Right lobe of liver (tissue), 6 donors: ENCODE results near the gene WDR5. TPM values are rescaled to one million over a fixed set of nuclear protein-coding genes. Genes with fewer than 3 reads are reported as not detected.

ENCODE experiments used
- ATAC-seq, 4 donors: fragments of 200-7000 bp; cut with Tn5 transposase; one replicate each; pipeline ENCODE4 v1.9.1; 2020; ENCODE audit warnings: mild to moderate bottlenecking in 4 of 4, moderate library complexity in 4 of 4
- DNase-seq, 3 donors: peaks; one replicate each; pipeline ENCODE4 v3.0.0-alpha.2; 2020
- H3K27ac ChIP-seq, 3 donors: fragments of 200-600 bp; one replicate each; pipeline ENCODE4 v1.8.0; 2022
- H3K27me3 ChIP-seq, 2 donors: fragments of 200-600 bp; one replicate each; pipeline ENCODE4 v1.8.0; 2022
- H3K36me3 ChIP-seq, 4 donors: fragments of 200-600 bp; sonication (generic) in 1 of 4; one replicate each; pipeline versions ENCODE4 v1.5.1 to v1.8.0; 2017 to 2022; ENCODE audit warnings: control low read depth in 1 of 4
- H3K4me1 ChIP-seq, 4 donors: fragments of 200-600 bp; sonication (generic) in 1 of 4; one replicate each; pipeline versions ENCODE4 v1.5.1 to v1.8.0; 2017 to 2022; ENCODE audit warnings: control low read depth in 1 of 4
- H3K4me3 ChIP-seq, 3 donors: fragments of 200-600 bp; one replicate each; pipeline ENCODE4 v1.8.0; 2022
- H3K9me3 ChIP-seq, 4 donors: fragments of 200-600 bp; sonication (generic) in 1 of 4; one replicate each; pipeline versions ENCODE4 v1.5.1 to v1.8.0; 2017 to 2022; ENCODE audit warnings: control low read depth in 1 of 4
- POLR2A ChIP-seq: fragments of 450-650 bp; IDR thresholded peaks from one replicate; pipeline ENCODE4 v1.6.1; 2017; ENCODE audit warnings: antibody characterized with exemption, mild to moderate bottlenecking
- WGBS: methylation state at CpG from one replicate; pipeline ENCODE4 v1.1.6; 2018; ENCODE audit warnings: low coverage, low lambda C conversion rate; ENCODE audit not compliant: insufficient coverage; ENCODE audit errors: missing lambda C conversion rate; 5-methylcytosine and 5-hydroxymethylcytosine counted together
- intact Hi-C, 2 donors: fragments of 100-400 bp; cut with DNase I; formaldehyde crosslinking; loops; one replicate each; pipeline versions ENCODE4 v1.11.2 to v1.14.1; 2022
- small RNA-seq, 2 experiments: library from RNA; depleted of rRNA; stranded (forward); fragments of <200 nt; gene quantifications; one replicate each; pipeline ENCODE3, GENCODE V24; 2016
- total RNA-seq, 6 experiments: library from RNA; depleted of rRNA in 2 of 6; stranded (reverse); fragments of >200 nt in 2 of 6; fragmentation: NEBNext Ultra II Directional in 3 of 6; extraction: Animal tissue kit (Norgen Biotek cat#: 25700) in 3 of 6; gene quantifications; one replicate each; pipeline versions ENCODE4 v1.1.0 to v1.2.4, GENCODE V29; 2016 to 2023
- TF ChIP-seq, protein P1 (sequence below), 4 donors: fragments of 200-600 bp in 3 of 4; fragments of 450-650 bp in 1 of 4; IDR thresholded peaks; one replicate each; pipeline versions ENCODE4 v1.5.1 to v1.8.0; 2016 to 2022; ENCODE audit warnings: antibody characterized with exemption in 4 of 4, mild to moderate bottlenecking in 2 of 4
- donor health status: DM: no; HTN: yes; CAD: no.
- donor health status: DM: no; HTN: no; CAD: no.
- donor health status: DM: no; HTN: no; CAD: no.
- donor health status: DM: no; HTN: yes; CAD: no.
- donor health status: DM: no; HTN: yes; CAD: no.

The WDR5 gene
- total RNA-seq, 6 experiments from 2014 or later: 16.6 to 24.0 (median 19.9) TPM

DNA sequence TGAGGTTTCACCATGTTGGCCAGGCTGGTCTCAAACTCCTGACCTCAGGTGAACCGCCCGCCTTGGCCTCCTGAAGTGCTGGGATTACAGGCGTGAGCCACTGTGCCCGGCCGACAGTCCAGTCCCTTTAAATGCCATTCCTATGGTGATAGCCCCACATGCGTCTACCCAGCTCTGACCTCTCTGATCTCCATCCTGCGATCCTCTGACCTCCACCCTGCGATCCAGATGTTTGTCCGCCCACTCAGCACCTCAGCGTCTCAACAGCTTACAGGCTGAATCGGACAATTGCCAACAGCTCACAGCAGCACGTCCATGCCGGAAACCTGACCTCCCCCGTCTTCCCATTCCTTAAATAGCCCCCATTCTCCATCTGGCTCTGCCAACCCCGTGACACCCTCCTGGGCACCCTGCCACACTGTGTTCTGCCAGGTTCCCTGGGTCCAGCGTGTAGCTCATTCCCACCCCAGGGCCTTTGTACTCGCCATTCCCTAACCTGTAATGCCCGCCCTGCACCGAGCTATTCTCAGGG is 72.5 kb downstream of the WDR5 start:
- 43% methylated on average over 18 of the region's 19 CpGs for WGBS
- Histone ChIP-seq H3K36me3 (no peaks in the 10 kb centered on the region), H3K27me3 (no peaks in the 10 kb centered on the region), H3K27ac (peak overlapping the region in 1 of 3 donors; percentile 13), H3K9me3 (no peaks in the 10 kb centered on the region), H3K4me1 (peaks cover 0 to 50% (median 17%) of the 10 kb centered on the region in 4 donors), H3K4me3 (no peak overlapping the region)
- intact Hi-C loops: no loop called here
- TF ChIP-seq, protein P1, sequence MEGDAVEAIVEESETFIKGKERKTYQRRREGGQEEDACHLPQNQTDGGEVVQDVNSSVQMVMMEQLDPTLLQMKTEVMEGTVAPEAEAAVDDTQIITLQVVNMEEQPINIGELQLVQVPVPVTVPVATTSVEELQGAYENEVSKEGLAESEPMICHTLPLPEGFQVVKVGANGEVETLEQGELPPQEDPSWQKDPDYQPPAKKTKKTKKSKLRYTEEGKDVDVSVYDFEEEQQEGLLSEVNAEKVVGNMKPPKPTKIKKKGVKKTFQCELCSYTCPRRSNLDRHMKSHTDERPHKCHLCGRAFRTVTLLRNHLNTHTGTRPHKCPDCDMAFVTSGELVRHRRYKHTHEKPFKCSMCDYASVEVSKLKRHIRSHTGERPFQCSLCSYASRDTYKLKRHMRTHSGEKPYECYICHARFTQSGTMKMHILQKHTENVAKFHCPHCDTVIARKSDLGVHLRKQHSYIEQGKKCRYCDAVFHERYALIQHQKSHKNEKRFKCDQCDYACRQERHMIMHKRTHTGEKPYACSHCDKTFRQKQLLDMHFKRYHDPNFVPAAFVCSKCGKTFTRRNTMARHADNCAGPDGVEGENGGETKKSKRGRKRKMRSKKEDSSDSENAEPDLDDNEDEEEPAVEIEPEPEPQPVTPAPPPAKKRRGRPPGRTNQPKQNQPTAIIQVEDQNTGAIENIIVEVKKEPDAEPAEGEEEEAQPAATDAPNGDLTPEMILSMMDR (IDR thresholded peaks at IDR 0.05): no peak
- peak; percentile 5 for TF ChIP-seq POLR2A
- peak; percentile 73 to 84 (median 79) for DNase-seq
- peak; percentile 2 to 54 (median 18) for ATAC-seq

DNA sequence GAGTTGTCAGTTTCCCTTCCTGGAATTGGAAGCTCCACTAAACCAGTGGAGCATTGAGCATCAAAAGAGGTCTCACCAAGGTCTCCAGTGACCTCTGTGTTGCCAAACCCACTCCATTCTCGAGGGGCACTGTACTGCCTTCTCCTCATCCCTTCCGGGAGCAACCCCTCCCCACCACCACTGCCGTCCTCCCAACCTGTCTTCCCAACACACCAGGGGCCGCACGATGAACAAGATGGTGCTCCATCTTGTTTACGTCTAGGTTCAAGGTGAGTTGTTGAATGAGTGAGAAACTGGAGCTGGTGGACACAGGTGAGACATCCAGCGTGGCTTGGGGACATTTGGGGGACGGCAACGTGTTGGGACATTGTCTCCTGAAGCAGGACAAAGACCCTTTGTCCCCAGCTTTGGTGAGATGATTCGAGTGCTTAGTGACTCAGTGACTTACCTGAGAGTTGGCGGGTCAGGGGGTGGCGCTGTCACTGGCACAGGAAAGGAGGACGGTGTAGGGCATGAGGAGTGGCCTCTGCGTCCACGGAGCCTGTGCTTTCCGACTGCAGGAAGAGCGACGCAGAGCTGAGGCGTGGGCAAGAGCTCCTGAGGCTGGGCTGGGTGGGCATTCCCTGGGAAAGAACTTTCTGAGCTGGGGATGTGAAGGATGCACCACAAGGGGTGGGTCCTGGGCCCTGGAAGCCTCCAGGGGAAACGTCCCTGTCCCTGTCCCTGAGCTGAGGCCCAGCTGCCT is 73.3 kb downstream of the WDR5 start:
- no peaks in the 10 kb centered on the region for H3K36me3 ChIP-seq
- TF ChIP-seq, protein P1 (IDR thresholded peaks at IDR 0.05): no peak
- no peak for TF ChIP-seq POLR2A
- H3K4me1 ChIP-seq: peaks cover 0 to 56% (median 18%) of the 10 kb centered on the region in 4 donors
- peak overlapping the region in 2 of 3 donors; percentile 92 to 93 for H3K27ac ChIP-seq
- H3K4me3 ChIP-seq: no peak overlapping the region
- H3K27me3 ChIP-seq: no peaks in the 10 kb centered on the region
- ATAC-seq (no peak), DNase-seq (peak; percentile 16 to 47 (median 46))
- H3K9me3 ChIP-seq: no peaks in the 10 kb centered on the region
- 91% methylated on average over 14 of the region's 20 CpGs for WGBS
- intact Hi-C loops: no loop called here

Small RNA genes within 50 kb of the gene (small RNA-seq; reads per million reads assigned to genes)
- gene RNU6ATAC: 1.8 to 3.7 reads per million in 2 experiments

Other genes starting within 250 kb of the WDR5 start
- 10 to 100 TPM; 30.1 to 44.3 (median 34.9) TPM for gene VAV2, start 143.8 kb upstream of the WDR5 start, total RNA-seq
- gene BRD3OS, start 110.6 kb upstream of the WDR5 start, total RNA-seq: 1 to 10 TPM; 3.2 to 8.1 (median 5.9) TPM
- gene BRD3, start 68.1 kb upstream of the WDR5 start, total RNA-seq: 10 to 100 TPM; 10.7 to 25.4 (median 21.1) TPM
- gene RNU6ATAC, start 28.5 kb downstream of the WDR5 start, total RNA-seq: 10 to 100 TPM in 4 of 6 experiments, not detected in 2; 17.4 to 91.1 (median 42.6) TPM
- 100 to 1,000 TPM; 105 to 165 (median 131) TPM for gene RXRA, start 190.4 kb downstream of the WDR5 start, total RNA-seq